SHP77 treated with DMSO at 0.1 percent for 48 hours (cell line): ENCODE results near the gene WIPF2.

ENCODE experiments used
- DNase-seq: peaks from one replicate; lab custom pipeline; 2025; lab: John Stamatoyannopoulos, UW

Gene WIPF2

GRCh38 chr17:40315678-40316570 is 96.8 kb downstream of the WIPF2 start:
- DNase-seq, result no peak

GRCh38 chr17:40316571-40317344 is 97.7 kb downstream of the WIPF2 start:
- no peak for DNase-seq

- DNase-seq, result no peak
These were observed 98.3 kb downstream of the WIPF2 start for GRCh38 chr17:40317345-40317873.

GRCh38 chr17:40317880-40318829 is 99.1 kb downstream of the WIPF2 start:
- DNase-seq, result peak; percentile 77

GRCh38 chr17:40318830-40319391 is 99.8 kb downstream of the WIPF2 start:
- DNase-seq, result no peak

- DNase-seq, result no peak
These were observed 100.8 kb downstream of the WIPF2 start for GRCh38 chr17:40319651-40320540.

GRCh38 chr17:40320756-40321523 is 101.8 kb downstream of the WIPF2 start:
- no peak for DNase-seq

GRCh38 chr17:40321524-40321929 is 102.4 kb downstream of the WIPF2 start:
- no peak for DNase-seq

- DNase-seq, result no peak
These were observed 102.9 kb downstream of the WIPF2 start for GRCh38 chr17:40321961-40322357.

GRCh38 chr17:40322358-40323315 is 103.5 kb downstream of the WIPF2 start:
- DNase-seq, result no peak

GRCh38 chr17:40323391-40324381 is 104.6 kb downstream of the WIPF2 start:
- no peak for DNase-seq

- DNase-seq, result no peak
These were observed 106.3 kb downstream of the WIPF2 start for GRCh38 chr17:40325156-40326013.

- DNase-seq, result no peak
These were observed 107.1 kb downstream of the WIPF2 start for GRCh38 chr17:40326014-40326831.

GRCh38 chr17:40326832-40327199 is 107.7 kb downstream of the WIPF2 start:
- no peak for DNase-seq

GRCh38 chr17:40327244-40327729 is 108.2 kb downstream of the WIPF2 start:
- no peak for DNase-seq
